NCI-H1436 (cell line): ENCODE measurements around the gene CCDC93.

Source experiments
- DNase-seq: peaks from one replicate; lab custom pipeline; 2025; lab: John Stamatoyannopoulos, UW

Gene CCDC93

DNA sequence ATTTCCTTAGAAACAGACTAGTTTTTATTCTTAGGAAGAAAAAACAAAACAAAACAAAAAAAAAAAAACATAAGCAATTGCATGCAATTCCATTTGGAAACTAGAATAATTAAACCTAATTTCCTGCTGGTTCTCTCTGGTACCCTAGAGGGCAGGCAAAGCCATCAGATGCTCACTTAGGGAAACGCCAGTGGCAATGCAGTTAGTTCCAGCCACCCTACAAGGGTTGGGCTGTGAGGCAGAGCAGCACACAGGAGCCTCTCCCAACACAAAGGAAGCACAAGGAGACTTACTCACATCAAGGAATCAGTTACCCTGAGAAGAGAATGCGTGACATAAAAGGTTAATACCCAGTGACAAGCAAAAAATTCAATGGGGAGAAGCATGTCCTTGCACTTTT lies 28.8 kb downstream of the CCDC93 start:
- no peak for DNase-seq

DNA sequence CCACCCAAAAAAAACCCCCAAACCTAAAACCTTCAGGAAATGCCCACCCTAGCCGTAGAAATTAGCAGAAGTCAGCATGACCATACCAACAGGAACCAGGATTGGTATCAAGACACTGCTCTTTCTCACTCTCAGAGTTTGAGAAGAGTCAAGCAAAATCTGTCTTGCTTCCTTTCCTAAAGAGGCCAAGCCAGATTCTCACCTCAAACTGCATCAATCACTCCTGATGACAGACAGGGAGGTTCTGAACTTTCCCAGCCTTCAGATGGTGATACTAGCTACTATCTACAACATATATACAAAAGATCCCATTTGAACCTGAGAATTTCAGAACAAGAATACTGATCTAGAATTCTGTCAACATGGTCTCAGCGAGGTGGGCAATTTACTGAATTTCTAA lies 29.7 kb downstream of the CCDC93 start:
- no peak for DNase-seq

DNA sequence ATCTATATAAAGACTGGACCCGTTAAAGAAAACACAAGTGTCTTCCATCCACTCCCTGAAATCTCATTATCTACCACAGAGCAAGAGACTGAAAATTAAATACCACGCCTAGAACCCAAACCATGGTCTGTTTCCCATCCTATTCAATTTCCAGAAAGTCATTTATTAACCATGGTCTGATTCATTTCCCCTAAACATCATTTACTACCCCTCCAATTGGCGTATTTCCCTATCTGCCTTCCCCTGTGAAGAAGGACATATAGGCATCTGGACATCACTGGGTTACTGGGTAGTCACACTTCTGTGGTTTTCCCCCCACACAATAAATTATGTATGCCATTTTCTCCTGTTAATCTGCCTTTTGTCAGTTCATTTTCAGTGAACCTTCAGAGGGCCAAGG lies 30.8 kb downstream of the CCDC93 start:
- no peak for DNase-seq

DNA sequence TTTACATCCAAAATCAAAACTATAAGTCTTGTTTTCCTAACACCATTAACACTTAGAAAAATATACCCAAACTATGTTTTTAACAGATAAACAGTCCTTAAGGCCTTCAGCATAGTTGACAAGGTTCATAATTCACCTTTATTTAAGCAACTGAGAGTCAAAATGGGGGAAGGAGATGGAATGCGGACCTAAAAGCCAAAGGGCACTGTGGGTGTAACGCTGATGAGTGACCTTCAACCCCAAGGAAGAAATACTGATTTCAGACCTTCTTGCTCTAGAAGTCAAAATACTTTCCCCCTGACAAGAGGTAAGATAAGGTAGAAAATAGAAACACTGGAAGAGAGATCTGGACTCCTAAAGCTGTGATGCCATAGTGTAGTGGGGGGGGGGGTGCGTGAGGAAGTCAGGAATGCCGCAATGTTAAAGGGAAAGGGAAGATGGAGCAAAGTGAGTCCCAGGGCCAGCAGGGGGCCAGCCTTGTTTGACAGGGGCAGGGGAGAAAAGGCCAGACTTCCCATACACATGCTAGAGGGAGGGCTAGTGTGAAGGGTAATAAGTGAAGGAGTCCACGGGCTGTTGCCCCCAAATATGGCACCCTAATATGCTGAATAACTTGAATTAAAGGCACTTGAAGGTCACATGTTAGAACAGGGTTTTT lies 31.4 kb downstream of the CCDC93 start:
- DNase-seq = no peak

DNA sequence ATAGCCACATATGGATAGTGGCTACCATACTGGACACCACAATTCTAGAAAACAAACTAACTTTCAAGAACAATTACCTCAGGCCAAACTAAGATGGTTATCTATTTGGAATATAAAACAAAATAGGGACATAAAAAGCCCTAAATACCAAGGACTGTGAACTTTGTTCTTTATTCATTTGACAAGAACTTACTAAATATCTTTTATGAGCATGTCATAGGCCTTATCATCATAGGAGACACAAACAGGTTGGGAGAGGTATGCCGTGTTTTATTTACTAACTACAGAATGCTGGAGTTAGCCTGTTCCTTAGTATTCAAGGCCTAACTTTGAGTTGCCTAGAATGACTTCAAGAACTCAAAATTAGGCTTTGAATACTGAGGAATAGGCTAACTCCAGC lies 32.1 kb downstream of the CCDC93 start:
- no peak for DNase-seq

DNA sequence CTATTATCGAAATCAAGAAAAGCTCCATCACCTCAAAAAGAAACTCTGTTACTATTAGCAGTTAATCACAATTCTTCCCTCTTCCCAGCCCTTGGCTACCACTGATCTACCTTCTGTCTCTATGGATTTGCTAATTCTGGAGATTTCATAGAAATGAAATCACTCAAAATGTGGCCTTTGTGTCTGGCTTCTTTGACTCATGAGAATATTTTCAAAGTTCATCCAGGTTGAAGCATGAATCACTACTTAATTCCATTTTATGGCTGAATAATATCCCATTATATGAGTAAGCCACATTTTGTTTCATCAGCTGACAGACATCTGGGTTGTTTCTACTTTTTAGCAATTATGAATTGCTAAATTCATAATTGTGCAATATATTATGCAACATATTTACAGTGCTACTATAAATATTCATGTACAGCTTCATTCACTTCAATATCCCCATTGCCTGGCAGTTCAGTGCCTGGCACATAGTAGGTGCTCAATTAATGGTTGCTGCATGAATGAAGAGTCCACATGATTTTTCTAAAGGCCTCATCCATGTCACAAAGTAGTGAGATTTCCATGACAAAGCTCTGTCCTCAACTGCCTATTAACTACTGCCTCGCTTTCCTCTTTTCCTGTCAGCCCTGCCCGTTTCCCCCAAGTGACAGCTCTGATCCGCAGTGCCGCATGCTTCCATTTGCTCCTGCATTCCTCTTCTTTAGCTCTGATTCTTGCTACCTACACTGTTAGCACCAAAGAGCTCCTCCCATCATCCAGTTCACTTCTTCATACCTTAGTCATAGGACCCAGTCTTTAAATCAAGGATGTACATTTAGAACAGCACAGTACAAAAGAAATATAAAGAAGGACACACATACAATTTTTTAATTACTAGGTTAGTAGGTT lies 32.8 kb downstream of the CCDC93 start:
- DNase-seq = no peak

DNA sequence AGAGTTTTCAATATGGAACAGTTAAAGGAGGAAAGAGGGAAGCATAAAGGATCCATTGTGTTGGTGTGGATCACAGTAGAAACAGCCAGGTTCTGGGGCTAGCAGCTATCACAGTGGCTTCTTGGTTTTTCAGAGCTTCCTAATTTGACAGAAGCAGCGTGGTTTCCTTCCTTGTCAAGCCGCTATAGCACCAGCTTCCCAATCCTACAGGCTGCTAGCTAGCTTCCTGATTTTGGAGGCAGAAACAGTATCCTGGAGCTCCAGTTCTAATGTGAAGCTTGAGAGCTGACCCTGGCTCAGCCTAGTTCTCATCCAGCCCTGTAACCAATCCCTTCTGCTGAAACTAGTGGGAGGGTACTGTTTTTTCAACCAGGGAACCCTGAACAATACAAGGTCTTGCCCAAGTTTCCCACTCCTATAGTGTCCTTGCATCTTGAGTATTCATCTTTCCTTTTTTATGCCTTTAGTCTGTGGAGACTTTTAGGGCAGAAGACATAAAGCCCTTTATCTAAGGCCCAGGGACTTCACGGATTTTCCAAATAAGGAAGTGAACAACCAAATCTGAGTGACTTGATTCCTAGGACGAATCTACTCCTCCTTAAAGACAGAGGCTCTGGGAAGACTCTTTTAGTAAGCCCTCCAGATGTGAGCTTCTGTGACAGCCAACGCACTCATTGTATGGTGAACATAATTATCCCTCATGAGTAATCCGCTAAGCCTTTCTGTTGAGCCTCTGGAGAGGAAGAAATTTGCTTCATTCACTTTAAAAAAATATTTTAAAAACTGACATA lies 33.8 kb downstream of the CCDC93 start:
- DNase-seq = no peak

DNA sequence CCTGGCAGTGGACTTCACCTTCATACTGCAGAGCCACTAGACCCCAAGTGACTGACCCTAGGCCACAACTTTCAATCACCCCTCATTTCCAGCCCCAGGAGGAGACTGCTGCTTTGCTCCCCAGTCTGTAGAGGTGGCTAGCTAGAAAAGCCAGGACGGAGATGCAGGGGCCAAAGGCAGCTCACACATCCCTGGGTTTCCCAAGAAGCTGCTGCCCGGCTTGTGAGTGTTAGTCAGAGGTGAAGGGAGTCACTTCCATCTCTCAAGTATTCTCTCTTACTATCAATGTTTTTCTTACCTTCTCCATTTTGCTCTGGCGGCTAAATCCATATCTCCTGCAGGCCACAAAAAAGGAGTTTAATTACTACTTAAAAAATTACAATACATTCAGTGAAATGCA lies 36.2 kb downstream of the CCDC93 start:
- DNase-seq = no peak

DNA sequence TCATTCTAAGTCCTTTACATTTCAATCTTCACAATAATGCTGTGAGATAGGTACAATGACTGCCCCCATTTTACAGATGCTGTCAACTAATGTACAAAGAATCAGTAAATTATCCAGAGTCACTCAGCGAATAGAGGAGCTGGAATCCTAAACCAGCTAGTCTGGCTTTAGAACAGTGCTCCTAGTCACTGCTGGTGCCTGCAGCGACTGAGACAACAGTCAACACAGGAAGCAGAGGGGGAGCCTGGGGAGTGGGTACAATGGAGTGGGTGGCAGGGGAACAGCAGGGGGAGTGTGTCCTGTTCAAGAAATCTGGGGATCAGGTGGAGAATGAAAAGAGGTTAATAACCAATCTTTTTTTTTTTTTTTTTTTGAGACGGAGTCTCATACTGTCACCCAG lies 37.3 kb downstream of the CCDC93 start:
- DNase-seq = no peak

DNA sequence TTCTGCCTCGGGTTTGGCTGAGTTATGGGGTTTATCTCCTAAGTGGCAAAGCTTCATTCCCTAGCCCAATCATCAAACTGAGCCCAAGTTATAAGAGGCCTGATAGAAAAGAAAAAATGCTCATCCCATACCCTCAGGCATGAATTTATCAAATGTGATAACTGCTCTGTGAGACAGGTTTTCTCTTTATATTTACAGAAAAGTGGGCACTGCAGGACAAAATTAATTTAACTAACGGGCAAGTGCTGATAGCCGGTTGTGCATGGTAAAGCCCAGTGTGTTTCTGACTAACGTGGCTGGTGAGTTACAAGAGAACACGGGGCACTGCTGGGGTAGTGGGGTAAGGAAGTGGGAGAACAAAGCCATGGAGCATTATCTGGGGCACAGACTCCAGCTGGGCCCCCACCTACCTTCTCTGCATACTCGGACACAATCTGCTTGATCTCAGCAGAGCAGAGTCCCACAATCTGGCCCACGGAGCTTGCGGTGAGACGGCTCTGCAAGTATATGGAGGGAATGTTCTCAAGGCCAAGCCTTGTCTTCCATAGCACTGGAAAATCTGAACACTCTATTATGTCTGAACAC lies 40.3 kb downstream of the CCDC93 start:
- no peak for DNase-seq

DNA sequence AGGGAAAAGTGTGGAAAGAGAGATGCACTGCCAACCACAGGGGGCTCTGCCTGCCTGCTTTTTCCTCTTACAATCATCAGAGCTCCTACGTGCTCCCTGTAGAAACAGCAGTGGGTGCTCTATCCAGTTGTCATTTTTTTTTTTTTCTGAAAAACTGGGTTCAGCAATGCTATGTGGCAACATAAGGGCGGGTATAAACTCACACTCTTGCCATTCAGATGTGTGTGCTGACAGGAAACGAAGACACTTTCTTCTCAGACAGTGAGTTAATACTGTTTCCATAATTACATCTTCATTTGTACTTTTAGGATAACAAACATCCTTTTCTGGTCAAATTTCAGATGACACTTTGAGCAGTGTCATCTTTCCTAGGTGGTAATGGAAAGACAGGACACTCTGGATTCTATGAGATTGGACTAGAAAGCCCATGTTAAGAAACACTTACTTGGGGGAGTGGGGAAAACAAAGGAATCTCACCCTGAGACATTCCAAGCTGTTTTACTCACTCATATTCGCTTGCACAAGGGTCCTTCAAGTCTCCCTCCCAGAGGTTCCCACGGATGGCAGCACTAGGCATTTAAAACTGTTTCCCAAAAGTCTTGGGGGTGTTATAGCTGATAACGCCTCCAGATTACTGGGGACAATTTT lies 41.3 kb downstream of the CCDC93 start:
- DNase-seq = no peak

DNA sequence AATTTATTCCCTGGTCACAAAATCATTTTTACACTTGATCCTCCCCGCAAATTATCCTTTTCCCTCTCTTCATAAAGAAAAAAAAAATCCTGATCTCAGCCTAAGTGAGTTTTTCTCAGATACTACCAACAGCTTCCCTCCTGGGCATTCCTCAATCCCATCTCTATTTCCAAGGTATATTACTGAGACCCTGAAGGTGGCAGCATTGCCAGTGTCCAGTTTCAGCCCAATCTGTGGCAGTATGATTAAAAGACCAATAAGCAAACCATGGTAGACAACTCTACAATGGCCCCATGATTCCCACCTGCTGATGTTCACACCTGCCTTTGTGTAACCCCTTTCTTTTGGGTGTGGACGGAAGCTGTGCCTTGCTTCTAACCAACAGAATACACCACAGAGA lies 45.1 kb downstream of the CCDC93 start:
- DNase-seq = no peak

DNA sequence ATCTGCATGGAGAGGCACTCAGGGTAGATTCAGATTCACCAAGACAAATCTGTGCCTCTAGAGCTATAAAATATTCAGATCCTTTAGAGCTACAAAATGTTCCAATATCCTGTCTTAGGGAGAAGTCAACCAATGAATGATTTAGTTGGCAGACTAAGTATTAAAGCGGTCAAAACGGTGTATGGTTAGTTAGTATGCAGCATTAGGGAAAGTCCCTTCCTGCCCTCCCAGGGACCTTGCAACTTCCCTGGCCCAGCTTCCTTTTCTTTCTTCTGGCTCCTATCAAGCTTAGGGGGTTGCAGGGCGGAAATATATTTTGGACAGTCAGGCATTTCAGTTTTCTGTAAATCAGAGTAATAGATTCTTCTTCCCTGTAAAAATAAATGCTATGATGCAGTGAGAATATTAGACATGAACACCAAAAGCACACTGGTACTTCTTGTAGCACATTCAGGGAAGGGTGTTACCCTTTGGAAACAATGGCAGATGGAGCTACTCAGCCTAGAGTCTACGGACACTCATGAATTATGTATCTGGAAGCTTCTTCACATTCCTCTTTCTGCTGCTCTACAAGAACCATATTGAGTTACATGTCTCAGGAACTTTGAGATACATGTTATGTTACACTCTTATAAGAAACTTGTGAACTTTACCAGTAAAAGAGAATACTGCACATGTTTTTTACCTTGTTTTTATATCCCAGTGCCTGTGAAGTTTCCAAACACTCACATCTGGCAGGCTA lies 45.7 kb downstream of the CCDC93 start:
- DNase-seq = no peak

DNA sequence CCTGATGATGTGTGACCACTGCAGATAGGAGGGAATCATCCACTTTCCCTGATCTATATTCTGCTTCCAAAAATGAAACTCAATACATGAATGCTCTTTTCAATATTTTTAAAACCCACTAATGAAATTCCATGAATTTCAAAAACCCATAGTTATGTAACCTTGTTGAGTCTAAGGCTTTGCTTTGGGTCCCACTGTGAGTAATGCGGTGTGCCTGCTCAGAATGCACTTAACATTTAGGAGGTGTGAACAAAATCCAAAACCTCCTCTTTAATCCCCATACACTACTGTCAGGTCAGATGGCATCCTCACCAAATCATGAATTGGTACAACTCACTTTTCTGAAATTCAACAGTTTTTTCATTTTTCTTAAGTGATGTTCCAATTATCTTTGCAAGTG lies 50.4 kb downstream of the CCDC93 start:
- DNase-seq = no peak

DNA sequence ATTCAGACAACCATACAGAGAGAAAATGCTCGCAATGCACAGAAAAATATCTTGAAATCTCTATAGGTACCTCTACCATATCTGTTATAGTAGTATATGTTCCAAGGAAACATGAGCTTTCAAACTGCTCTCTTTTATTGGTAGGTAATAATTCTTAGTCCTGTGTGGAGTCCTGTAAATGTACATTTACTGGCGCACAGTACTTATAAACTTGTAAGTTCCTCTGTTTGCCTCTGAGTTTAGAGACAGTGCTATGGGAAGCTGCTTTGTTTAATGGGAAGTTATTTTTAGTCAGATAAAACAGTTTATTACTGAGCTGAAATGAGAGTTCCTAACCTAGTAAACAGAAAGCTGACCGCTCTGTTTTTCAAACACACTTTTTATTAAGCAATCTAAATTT lies 52.7 kb downstream of the CCDC93 start:
- no peak for DNase-seq

DNA sequence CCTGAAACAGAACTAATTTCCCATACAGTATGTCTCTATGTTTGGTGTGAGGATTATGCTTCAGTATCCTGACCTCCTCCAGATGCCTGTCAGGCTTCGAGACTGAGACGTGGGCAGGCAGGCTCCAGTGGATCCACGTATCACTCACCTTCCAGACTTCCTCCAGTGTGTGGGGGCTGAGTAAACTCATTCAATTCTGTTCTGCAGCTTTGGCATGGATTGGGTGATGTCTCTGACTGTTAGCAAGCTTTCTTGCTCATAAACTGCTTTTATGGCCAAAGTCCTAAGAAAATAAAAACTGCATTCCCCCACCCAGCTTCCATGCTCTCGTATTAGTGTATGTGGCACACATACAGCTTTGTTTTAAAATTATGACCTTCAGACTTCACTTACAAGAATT lies 53.6 kb downstream of the CCDC93 start:
- DNase-seq = no peak

DNA sequence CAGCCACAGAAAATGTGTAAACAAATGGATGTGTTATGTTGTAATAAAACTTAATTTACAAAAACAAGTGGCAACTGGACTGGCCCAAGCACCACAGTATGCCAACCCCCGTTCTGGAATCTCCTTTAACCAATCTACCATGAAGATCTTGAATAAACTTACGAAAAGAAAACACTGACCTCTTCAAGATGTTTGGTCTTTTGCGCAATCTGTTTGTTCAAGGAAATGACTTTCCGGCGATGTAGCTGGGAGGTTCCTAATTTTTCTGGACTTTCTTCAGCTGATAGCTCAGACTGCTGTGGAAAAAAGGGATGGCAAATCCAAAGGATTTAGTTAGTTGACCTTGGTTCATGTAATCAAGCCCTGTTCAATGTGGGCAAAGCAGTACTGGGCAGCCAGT lies 55.7 kb downstream of the CCDC93 start:
- DNase-seq = no peak

DNA sequence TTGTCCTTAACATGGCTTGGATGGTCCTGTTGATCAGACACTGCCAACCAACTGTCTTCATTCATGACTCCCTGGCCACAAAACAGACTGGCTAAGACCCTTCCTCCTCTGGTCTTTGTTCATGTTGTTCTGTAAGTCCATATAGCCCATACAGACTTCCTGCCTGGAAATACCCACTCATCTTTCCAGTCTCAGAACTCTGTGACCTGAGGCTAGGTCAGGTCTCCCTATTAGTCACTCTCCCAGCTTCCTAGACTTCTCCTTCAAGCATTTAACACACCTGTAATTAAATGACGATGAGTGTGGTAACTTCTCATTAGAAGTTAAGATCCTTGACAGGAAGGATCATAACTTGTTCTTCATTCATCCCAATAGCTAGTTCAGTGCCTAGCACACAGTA lies 56.3 kb downstream of the CCDC93 start:
- DNase-seq = no peak

DNA sequence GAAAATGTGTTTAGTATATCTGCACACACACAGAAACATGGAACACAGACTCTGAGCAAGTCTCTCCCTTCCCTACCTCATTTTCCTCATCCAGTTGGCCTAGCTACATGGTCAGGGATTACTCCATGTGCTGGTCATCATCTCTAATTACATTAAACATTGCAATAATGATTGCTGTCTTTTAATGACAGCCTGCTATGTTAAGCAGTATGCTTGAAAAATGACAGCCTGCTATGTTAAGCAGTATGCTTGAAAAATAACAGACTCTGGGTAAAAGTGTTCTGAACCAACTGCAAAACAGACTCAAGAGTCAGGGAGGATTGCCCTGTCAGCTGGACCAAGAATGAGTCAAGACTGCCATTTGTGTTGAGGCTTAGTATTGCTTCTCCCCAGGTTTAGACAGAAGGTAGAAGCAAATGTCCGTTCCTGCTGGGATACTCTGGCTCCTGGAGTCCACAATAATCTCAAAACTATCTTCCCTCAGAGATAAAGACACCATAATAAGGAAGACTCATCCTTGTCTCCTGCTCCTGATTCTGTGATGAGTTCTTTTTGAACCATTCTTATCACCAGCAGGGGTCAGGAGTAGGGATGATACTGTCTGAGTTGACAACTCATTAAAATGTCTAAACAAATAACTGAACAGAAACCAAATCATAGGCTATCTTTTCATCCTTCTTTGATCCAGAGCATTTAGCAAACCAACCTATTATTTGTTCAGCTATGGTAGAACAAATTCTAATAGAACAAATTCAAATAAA lies 57.7 kb downstream of the CCDC93 start:
- DNase-seq = no peak

DNA sequence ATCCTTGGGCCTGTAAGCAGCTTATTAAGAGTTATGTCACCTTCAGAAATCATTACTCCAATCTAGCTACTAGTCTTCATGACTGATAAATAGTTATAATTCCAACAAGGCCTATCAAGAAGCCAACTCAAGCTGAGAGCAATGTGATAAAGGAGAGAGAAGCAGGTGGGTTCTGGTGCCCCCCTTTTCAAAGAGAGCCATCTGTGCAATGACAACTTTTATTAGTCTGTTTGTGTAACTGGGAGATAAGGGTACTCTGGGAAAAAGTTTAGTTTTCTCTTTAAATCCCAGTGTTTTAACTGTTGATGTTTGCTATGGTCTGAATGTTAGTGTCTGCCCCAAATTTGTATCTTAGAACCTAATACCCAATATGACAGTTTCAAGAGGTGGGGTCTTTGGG lies 60.6 kb downstream of the CCDC93 start:
- DNase-seq = no peak

DNA sequence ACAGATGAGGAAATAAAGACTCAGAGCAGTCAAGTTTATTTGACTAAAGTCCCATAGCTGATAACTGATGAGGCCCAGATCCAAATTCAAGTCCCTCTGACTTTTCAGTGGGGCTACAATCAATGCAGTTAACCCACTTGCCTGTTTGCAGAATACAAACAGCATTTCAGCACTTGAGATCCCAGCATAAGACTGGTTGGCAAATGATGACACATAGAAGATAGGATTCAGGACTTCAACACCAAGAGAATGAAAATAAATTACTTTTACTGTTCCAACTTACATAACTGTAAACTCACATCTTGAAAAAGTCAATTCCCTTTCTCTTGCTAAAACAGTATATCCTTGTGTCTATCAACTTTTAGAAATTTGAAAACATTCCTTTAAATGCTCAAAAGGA lies 61.2 kb downstream of the CCDC93 start:
- DNase-seq = no peak
